ENCODE measurements around the gene MAP4K1. TPM values are rescaled to one million over a fixed set of nuclear protein-coding genes. Genes with fewer than 3 reads are reported as not detected.

Gene MAP4K1
- total RNA-seq, 1 experiment from 2014 or later = 11.1 TPM

GRCh38 chr19:38660724-38661123, 43.0 kb upstream of the MAP4K1 start:
- H3K27me3 ChIP-seq (ENCODE audit: control insufficient read depth, insufficient read depth, low read length) = no peaks in the 10 kb centered on the region
- ChIA-PET CTCF (interaction anchor here (0.6 to 1.2 kb wide), 4 partner anchors 10 to 114 kb away, joined by 4 to 8 read pairs (median 4); no protein-coding TSS in a partner anchor), POLR2A (interaction anchor here (1.0 to 2.3 kb wide), 2 partner anchors 9 to 12 kb away, joined by 3 to 16 read pairs; no protein-coding TSS in a partner anchor)
- peaks cover 100% of the 10 kb centered on the region for H3K4me1 ChIP-seq (ENCODE audit: control insufficient read depth, insufficient read depth, low read length)
- H3K27ac ChIP-seq (ENCODE audit: low read length) = peak overlapping the region; percentile 96
- peaks cover 24% of the 10 kb centered on the region; the same call in 1 of the 2 replicates for H3K36me3 ChIP-seq (ENCODE audit: control insufficient read depth, insufficient read depth, low read length)
- ATAC-seq = no peak
- BruUV-seq (replicated peaks) = no TSS peak
- no peak for DNase-seq (ENCODE audit: low read depth, low spot score)
- intact Hi-C loops (cut with micrococcal nuclease; ENCODE audit: unreplicated experiment) = no loop called here
- TF ChIP-seq SIN3A (IDR thresholded peaks at IDR 0.05; ENCODE audit: borderline replicate concordance, insufficient read depth, low read depth, low read length) = no peak
- TF ChIP-seq TCF7L2 (IDR thresholded peaks at IDR 0.05; ENCODE audit: low read depth, low read length) = no peak
- no peak for TF ChIP-seq POLR2AphosphoS5 (IDR thresholded peaks at IDR 0.05; ENCODE audit: low read depth, low read length)
- TF ChIP-seq CTCF (IDR thresholded peaks at IDR 0.05) = no peak
- no peak for TF ChIP-seq REST (IDR thresholded peaks at IDR 0.05; ENCODE audit: insufficient read depth in 1 of 2, low read depth in 2 of 2, low read length in 1 of 2)
- H3K9me3 ChIP-seq (ENCODE audit: control insufficient read depth, insufficient read depth, low read depth, low read length) = no peaks in the 10 kb centered on the region
- in situ Hi-C loops (cut with HindIII; ENCODE audit: low pct_unique_long_range_greater_than_20kb, low sequenced_read_pairs) = loop anchor here (25.0 kb wide), 2 partner anchors 1127 to 1677 kb away; partner anchors contain the start of genes C19orf47, LEUTX and PLD3
- no peak overlapping the region for H3K4me3 ChIP-seq (ENCODE audit: low read depth in 2 of 2, low read length in 2 of 2)

GRCh38 chr19:38658462-38659306, 40.9 kb upstream of the MAP4K1 start:
- in situ Hi-C loops (cut with HindIII; ENCODE audit: low pct_unique_long_range_greater_than_20kb, low sequenced_read_pairs) = loop anchor here (25.0 kb wide), 2 partner anchors 1129 to 1679 kb away; partner anchors contain the start of genes C19orf47, LEUTX and PLD3
- TF ChIP-seq TCF7L2 (IDR thresholded peaks at IDR 0.05; ENCODE audit: low read depth, low read length) (peak; percentile 89; the same call in 1 of the 2 replicates), REST (IDR thresholded peaks at IDR 0.05; ENCODE audit: insufficient read depth in 1 of 2, low read depth in 2 of 2, low read length in 1 of 2) (no peak), SIN3A (IDR thresholded peaks at IDR 0.05; ENCODE audit: borderline replicate concordance, insufficient read depth, low read depth, low read length) (no peak)
- Histone ChIP-seq H3K4me3 (ENCODE audit: low read depth in 2 of 2, low read length in 2 of 2) (peak overlapping the region; percentile 2 to 31; a peak in 3 of 4 replicates), H3K27ac (ENCODE audit: low read length) (peak overlapping the region; percentile 96), H3K4me1 (ENCODE audit: control insufficient read depth, insufficient read depth, low read length) (peaks cover 100% of the 10 kb centered on the region), H3K9me3 (ENCODE audit: control insufficient read depth, insufficient read depth, low read depth, low read length) (no peaks in the 10 kb centered on the region), H3K27me3 (ENCODE audit: control insufficient read depth, insufficient read depth, low read length) (no peaks in the 10 kb centered on the region), H3K36me3 (ENCODE audit: control insufficient read depth, insufficient read depth, low read length) (peaks cover 27% of the 10 kb centered on the region; the same call in 1 of the 2 replicates)
- intact Hi-C loops (cut with micrococcal nuclease; ENCODE audit: unreplicated experiment) = loop anchor here (5.0 to 10.0 kb wide), 2 partner anchors 34 to 276 kb away; partner anchors contain the start of genes MRPS12 and SARS2
- peak; percentile 59 for ATAC-seq
- peak; percentile 100 for DNase-seq (ENCODE audit: low read depth, low spot score)
- POLR2A ChIA-PET = interaction anchor here (0.6 to 2.3 kb wide), 15 partner anchors 9 to 1667 kb away, joined by 3 to 16 read pairs (median 6); partner anchors contain the start of genes ACTN4, MED29 and PAF1
- BruUV-seq (replicated peaks) = TSS peak; percentile 5
- CTCF ChIA-PET = interaction anchor here (0.6 to 1.7 kb wide), 9 partner anchors 10 to 1647 kb away, joined by 3 to 8 read pairs (median 4); no protein-coding TSS in a partner anchor
